Endothelial cell of umbilical vein (primary cell): Measurements from ENCODE around the gene ATG14. TPM values are rescaled to one million over a fixed set of nuclear protein-coding genes. Genes with fewer than 3 reads are reported as not detected.

Experiments used
- BruUV-seq: library from RNA; stranded (reverse); fragments of 400-500 nt; replicated peaks from 2 replicates; lab custom pipeline; 2021; lab: Mats Ljungman, UMichigan
- CTCF ChIA-PET: fragments of 300-600, 350-600 bp; sonication (Branson Sonifier 250); formaldehyde crosslinking; loops from one replicate; lab custom pipeline; 2021; ENCODE audit warnings: antibody characterized with exemption, inconsistent platforms; lab: Charles Lee
- POLR2A ChIA-PET: fragments of 300-600, 350-600 bp; sonication (Branson Sonifier 250); formaldehyde crosslinking; loops from one replicate; lab custom pipeline; 2021; ENCODE audit warnings: antibody characterized with exemption, inconsistent platforms; lab: Charles Lee
- DNase-seq: peaks from one replicate; pipeline ENCODE4 v3.0.0-alpha.2; 2011; ENCODE audit warnings: low read depth, low spot score
- FAIRE-seq: peaks from 2 replicates; lab custom pipeline; 2011; peaks lifted over from hg19 to GRCh38; lab: Jason Lieb, UNC
- H2AFZ ChIP-seq: 2 replicates; pipeline ENCODE4 v1.6.0; 2012; ENCODE audit warnings: low read depth, low read length, control low read depth, inconsistent platforms
- H3K27ac ChIP-seq: 2 replicates; pipeline ENCODE4 v1.5.1; 2011; ENCODE audit warnings: low read depth, mild to moderate bottlenecking, control low read depth, low read length, moderate library complexity; ENCODE audit not compliant: insufficient read depth
- H3K27me3 ChIP-seq, 2 experiments: 2 replicates each; pipeline versions ENCODE4 v1.6.0 to v1.6.1; 2011; ENCODE audit warnings: low read length in 2 of 2, mixed read lengths in 1 of 2; ENCODE audit not compliant: control insufficient read depth in 2 of 2, insufficient read depth in 2 of 2
- H3K36me3 ChIP-seq, 2 experiments: 2 replicates in 1 of 2; 3 replicates in 1 of 2; pipeline ENCODE4 v1.5.1; 2011; ENCODE audit warnings: low read length in 2 of 2, mild to moderate bottlenecking in 1 of 2, moderate library complexity in 1 of 2; ENCODE audit not compliant: control insufficient read depth in 2 of 2, insufficient read depth in 2 of 2; ENCODE audit errors: extremely low read depth in 1 of 2
- H3K4me1 ChIP-seq: 3 replicates; pipeline ENCODE4 v1.5.1; 2011; ENCODE audit warnings: mild to moderate bottlenecking, low read length; ENCODE audit not compliant: control insufficient read depth, insufficient read depth; ENCODE audit errors: extremely low read depth
- H3K4me2 ChIP-seq: 2 replicates; pipeline ENCODE4 v1.6.1; 2011; ENCODE audit warnings: low read length, control low read depth, mixed read lengths; ENCODE audit not compliant: insufficient read depth
- H3K4me3 ChIP-seq, 3 experiments: fragments of 200-600 bp in 1 of 3; sonication (generic), shearing (Covaris generic) in 1 of 3; replicated peaks in 1 of 3; 2 replicates each; pipeline ENCODE4 v1.5.1; 2011 to 2016; ENCODE audit warnings: control low read depth in 3 of 3, low read length in 3 of 3, mild to moderate bottlenecking in 2 of 3, inconsistent platforms in 1 of 3, low read depth in 1 of 3, moderate library complexity in 1 of 3; ENCODE audit not compliant: insufficient read depth in 1 of 3
- H3K79me2 ChIP-seq: 2 replicates; pipeline ENCODE4 v1.6.0; 2012; ENCODE audit warnings: low read length, inconsistent platforms; ENCODE audit not compliant: control insufficient read depth, insufficient read depth
- H3K9ac ChIP-seq: replicated peaks from 2 replicates; pipeline ENCODE3; 2011; ENCODE audit warnings: low read length, control low read depth; ENCODE audit not compliant: insufficient read depth; ENCODE audit errors: extremely low read depth
- H3K9me1 ChIP-seq: replicated peaks from 3 replicates; pipeline ENCODE4 v1.6.0; 2011; ENCODE audit warnings: mild to moderate bottlenecking, low read length; ENCODE audit not compliant: control insufficient read depth, insufficient read depth; ENCODE audit errors: extremely low read depth
- H3K9me3 ChIP-seq: replicated peaks from 2 replicates; pipeline ENCODE4 v1.5.1; 2012; ENCODE audit warnings: low read length, inconsistent platforms; ENCODE audit not compliant: control insufficient read depth, insufficient read depth
- H4K20me1 ChIP-seq: replicated peaks from 2 replicates; pipeline ENCODE3; 2011; ENCODE audit warnings: mild to moderate bottlenecking, low read length; ENCODE audit not compliant: control insufficient read depth, insufficient read depth; ENCODE audit errors: extremely low read depth
- EZH2 ChIP-seq: IDR thresholded peaks from 2 replicates; pipeline ENCODE4 v1.6.1; 2012; ENCODE audit warnings: borderline replicate concordance, low read depth, mild to moderate bottlenecking, moderate library complexity, low read length, inconsistent platforms; ENCODE audit not compliant: severe bottlenecking
- FOS ChIP-seq: IDR thresholded peaks from 2 replicates; pipeline ENCODE4 v1.6.1; 2011; ENCODE audit warnings: mild to moderate bottlenecking, low read length, moderate library complexity, borderline replicate concordance; ENCODE audit not compliant: insufficient read depth
- GATA2 ChIP-seq: IDR thresholded peaks from 2 replicates; pipeline ENCODE4 v1.7.0; 2011; ENCODE audit warnings: low read depth, mild to moderate bottlenecking, moderate library complexity, mixed read lengths, low read length; ENCODE audit not compliant: insufficient read length, insufficient read depth
- JUN ChIP-seq: IDR thresholded peaks from 2 replicates; pipeline ENCODE4 v1.6.1; 2011; ENCODE audit warnings: borderline replicate concordance, low read depth; ENCODE audit not compliant: insufficient read length, insufficient read depth
- MAX ChIP-seq: IDR thresholded peaks from 2 replicates; pipeline ENCODE4 v1.6.1; 2011; ENCODE audit not compliant: insufficient read depth, insufficient read length
- MYC ChIP-seq: IDR thresholded peaks from one replicate; pipeline ENCODE4 v1.6.1; 2011; ENCODE audit warnings: mild to moderate bottlenecking, low read depth, low read length
- POLR2A ChIP-seq: IDR thresholded peaks from 2 replicates; pipeline ENCODE4 v1.6.1; 2012; ENCODE audit warnings: low read depth, mild to moderate bottlenecking, control low read depth, low read length
- POLR2AphosphoS5 ChIP-seq: IDR thresholded peaks from 2 replicates; pipeline ENCODE4 v1.6.1; 2012; ENCODE audit warnings: low read depth, mild to moderate bottlenecking, control low read depth, low read length, moderate library complexity; ENCODE audit not compliant: insufficient read depth
- dilution Hi-C: fragments of 300-500 bp; cut with MboI; formaldehyde crosslinking; loops from one replicate; pipeline ENCODE4 v1.15.0; 2019; ENCODE audit warnings: low sequenced_read_pairs; ENCODE audit not compliant: extremely low pct_ligation_motif_present
- intact Hi-C: fragments of 100-400 bp; cut with micrococcal nuclease; formaldehyde crosslinking; loops from one replicate; pipeline ENCODE4 v1.10.0; 2022
- polyA plus RNA-seq, 4 experiments: library from polyadenylated mRNA; depleted of rRNA in 3 of 4; stranded (reverse) in 3 of 4; unstranded in 1 of 4; fragments of >200 nt; gene quantifications; 2 replicates each; pipeline versions ENCODE4 v1.2.1 to v1.2.3, GENCODE V29; 2011 to 2012; ENCODE audit warnings: missing spikeins in 1 of 4
- total RNA-seq: library from RNA; stranded (reverse); gene quantifications from 2 replicates; pipeline ENCODE4 v1.2.3, GENCODE V29; 2021

ATG14 gene
- total and polyA plus RNA-seq, 2 donors (not counting 3 experiments of a cell fraction or from before 2014, with no cell fraction given) = 5.9 to 10.0 TPM

- H3K27ac ChIP-seq = no peak overlapping the region
- POLR2A ChIA-PET = no interaction called here
- H3K4me1 ChIP-seq = no peaks in the 10 kb centered on the region
- peaks cover 9% of the 10 kb centered on the region for H3K79me2 ChIP-seq
- no peaks in the 10 kb centered on the region for H3K9me3 ChIP-seq
- H3K36me3 ChIP-seq = no peaks in the 10 kb centered on the region
- DNase-seq (peak; percentile 35), FAIRE-seq (no peak)
- CTCF ChIA-PET = interaction anchor here (1.4 kb wide), 1 partner anchor 18 kb away, joined by 3 read pairs; no protein-coding TSS in a partner anchor
- intact Hi-C loops (no loop called here), dilution Hi-C loops (no loop called here)
- peaks cover 2% of the 10 kb centered on the region for H4K20me1 ChIP-seq
- H3K9me1 ChIP-seq = no peaks in the 10 kb centered on the region
- no TSS peak for BruUV-seq
- no peak overlapping the region for H2AFZ ChIP-seq
- H3K4me3 ChIP-seq = no peak overlapping the region
- H3K27me3 ChIP-seq = no peaks in the 10 kb centered on the region
- no peak overlapping the region for H3K9ac ChIP-seq
- no peak for TF ChIP-seq EZH2
- TF ChIP-seq POLR2AphosphoS5 = no peak
- TF ChIP-seq MYC = no peak
- no peak for TF ChIP-seq MAX
- no peak for TF ChIP-seq FOS
- TF ChIP-seq GATA2 = no peak
- TF ChIP-seq POLR2A = no peak
- TF ChIP-seq JUN = no peak
- H3K4me2 ChIP-seq = no peak overlapping the region
These were observed 75.5 kb downstream of the ATG14 start for GRCh38 chr14:55336162-55336561.
